Measurements from ENCODE around the gene FHIT.

- TF ChIP-seq CTCF (IDR thresholded peaks at IDR 0.05; ENCODE audit: insufficient read depth, low read length, poor library complexity, severe bottlenecking) (no peak), EZH2phosphoT487 (conservative IDR thresholded peaks at IDR 0.05; ENCODE audit: low read length) (no peak)
Observed at GRCh38 chr3:60967141-60967540, 284.1 kb downstream of the FHIT start.
